Lower lobe of right lung (tissue), 2 donors: ENCODE data around the gene GRM5. TPM values are rescaled to one million over a fixed set of nuclear protein-coding genes. Genes with fewer than 3 reads are reported as not detected.

Source experiments
- ATAC-seq, 2 donors: fragments of 200-7000 bp; cut with Tn5 transposase; one replicate each; pipeline ENCODE4 v1.9.1; 2020 to 2022; ENCODE audit warnings: mild to moderate bottlenecking in 2 of 2, moderate library complexity in 2 of 2
- DNase-seq: peaks from one replicate; pipeline ENCODE4 v3.0.0-alpha.2; 2020
- H3K27ac ChIP-seq: fragments of 200-600 bp; one replicate; pipeline ENCODE4 v1.8.0; 2022
- H3K27me3 ChIP-seq: fragments of 200-600 bp; one replicate; pipeline ENCODE4 v1.8.0; 2022; ENCODE audit warnings: low read depth
- H3K36me3 ChIP-seq: fragments of 200-600 bp; one replicate; pipeline ENCODE4 v1.8.0; 2022; ENCODE audit warnings: mild to moderate bottlenecking
- H3K4me1 ChIP-seq: fragments of 200-600 bp; one replicate; pipeline ENCODE4 v1.8.0; 2022
- H3K4me3 ChIP-seq: fragments of 200-600 bp; one replicate; pipeline ENCODE4 v1.8.0; 2022; ENCODE audit warnings: mild to moderate bottlenecking
- H3K9me3 ChIP-seq: fragments of 200-600 bp; one replicate; pipeline ENCODE4 v1.8.0; 2022
- CTCF ChIP-seq: fragments of 200-600 bp; IDR thresholded peaks from one replicate; pipeline ENCODE4 v1.8.0; 2022; ENCODE audit warnings: antibody characterized with exemption, mild to moderate bottlenecking
- intact Hi-C: fragments of 100-400 bp; cut with DNase I; formaldehyde crosslinking; loops from one replicate; pipeline ENCODE4 v1.11.0; 2022
- total RNA-seq: library from RNA; stranded (reverse); fragmentation: NEBNext Ultra II Directional; extraction: Animal tissue kit (Norgen Biotek cat#: 25700); gene quantifications from one replicate; pipeline ENCODE4 v1.2.1, GENCODE V29; 2021
- donor health status: DM: no; HTN: yes; CAD: no; lungs with severe emphysema.

GRM5 gene
- total RNA-seq, 1 donor from 2014 or later: 0.21 TPM

DNA sequence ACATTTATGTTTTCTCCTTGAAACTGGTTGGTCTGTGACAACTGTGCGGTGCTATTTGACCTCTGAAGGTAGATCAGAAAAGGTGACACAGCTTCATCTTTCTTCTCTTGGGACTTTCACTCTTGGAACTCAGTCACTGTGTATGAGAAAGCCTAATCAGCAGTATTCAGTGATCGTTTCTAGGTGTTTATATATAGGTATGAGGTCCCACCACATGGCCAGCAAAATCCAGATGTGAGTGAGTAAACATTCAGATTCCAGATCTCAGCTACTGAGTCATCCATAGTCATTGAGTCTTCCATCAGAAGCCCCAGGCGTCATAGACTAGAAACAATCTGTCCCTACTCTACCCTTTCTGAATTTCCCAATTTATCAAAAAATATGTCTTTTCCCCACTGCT is 610.9 kb downstream of the GRM5 start:
- Histone ChIP-seq H3K4me1 (no peaks in the 10 kb centered on the region), H3K9me3 (peaks cover 4% of the 10 kb centered on the region)
- no peak for ATAC-seq

More for the DNA sequence above, 610.9 kb downstream of the GRM5 start:
- Histone ChIP-seq H3K36me3 (no peaks in the 10 kb centered on the region), H3K27me3 (no peaks in the 10 kb centered on the region), H3K4me3 (no peak overlapping the region), H3K27ac (no peak overlapping the region)
- intact Hi-C loops: no loop called here
- no peak for TF ChIP-seq CTCF
- no peak for DNase-seq

Other genes with a start within 250 kb of the GRM5 start
- gene TYR, start 111.9 kb upstream of the GRM5 start, total RNA-seq: not detected